Fibroblast of villous mesenchyme (primary cell): Measurements from ENCODE around the gene PSAP. TPM values are rescaled to one million over a fixed set of nuclear protein-coding genes. Genes with fewer than 3 reads are reported as not detected.

ENCODE experiments used
- DNase-seq: peaks from one replicate; pipeline ENCODE4 v3.0.0-alpha.2; 2010; ENCODE audit warnings: low read depth
- H3K4me3 ChIP-seq: 2 replicates; pipeline ENCODE4 v1.5.1; 2011; ENCODE audit warnings: low read depth, mild to moderate bottlenecking, low read length
- CTCF ChIP-seq: IDR thresholded peaks from 2 replicates; pipeline ENCODE4 v1.5.1; 2012; ENCODE audit warnings: low read depth, mild to moderate bottlenecking, low read length; ENCODE audit not compliant: insufficient read depth
- total RNA-seq: library from RNA; depleted of rRNA; stranded (reverse); fragments of >200 nt; gene quantifications from 2 replicates; pipeline ENCODE4 v1.2.3, GENCODE V29; 2012

The PSAP gene
- total RNA-seq, 1 donor = 521 TPM

DNA sequence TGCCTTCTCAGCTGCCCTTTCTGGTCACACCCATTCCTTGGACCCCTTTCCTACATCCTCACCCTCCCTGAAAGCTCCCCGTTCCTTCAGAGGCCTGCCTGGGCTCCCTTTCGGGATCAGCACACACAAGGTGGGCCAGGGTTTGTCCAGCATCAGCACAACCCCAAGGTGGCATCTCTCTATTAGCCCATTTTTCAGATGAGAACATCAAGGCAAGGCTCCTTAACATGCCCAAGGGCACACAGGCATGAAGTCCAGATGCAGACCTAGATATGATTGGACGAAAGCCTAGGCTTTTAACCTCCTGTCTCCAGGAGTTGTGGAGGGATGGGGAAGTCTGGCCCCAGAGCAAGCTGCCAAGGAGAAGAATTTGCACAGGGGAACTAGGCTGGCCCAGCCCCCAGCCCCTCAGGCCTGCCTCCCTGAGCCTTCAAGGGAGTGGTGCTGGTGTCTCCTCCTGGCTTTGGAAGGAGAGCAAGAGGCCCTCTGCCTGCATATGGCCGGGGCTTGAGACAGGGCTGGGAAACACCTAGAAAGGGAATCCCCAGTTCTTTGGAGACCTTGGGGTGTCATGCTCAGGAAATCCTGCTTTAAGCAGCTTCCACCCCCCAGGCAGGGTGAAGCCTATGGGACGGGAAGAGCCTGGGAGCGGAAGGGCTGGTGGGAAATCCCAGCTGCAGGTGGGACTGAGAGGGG is 68.7 kb downstream of the PSAP start:
- no peak for DNase-seq
- TF ChIP-seq CTCF = no peak
- H3K4me3 ChIP-seq = no peak overlapping the region

DNA sequence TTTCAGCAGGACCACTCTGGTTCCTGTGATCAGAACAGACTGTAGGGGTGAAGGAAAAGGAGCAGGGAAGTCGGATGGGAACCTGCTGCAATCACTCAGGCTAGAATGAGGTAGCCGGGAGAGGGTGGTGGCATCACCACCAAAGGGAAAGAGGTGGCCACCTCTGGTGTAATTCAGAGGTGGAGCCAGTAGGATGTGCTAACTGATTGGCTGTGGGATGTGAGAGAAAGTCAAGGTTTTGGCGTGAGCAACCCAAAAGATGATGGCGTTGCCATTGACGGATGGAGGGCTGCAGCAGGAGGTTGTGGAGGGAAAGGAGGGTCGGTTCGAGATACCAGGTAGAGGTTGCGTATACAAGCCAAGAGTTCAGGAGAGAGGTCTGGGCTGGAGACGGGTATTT is 70.3 kb downstream of the PSAP start:
- no peak for TF ChIP-seq CTCF
- no peak for DNase-seq
- H3K4me3 ChIP-seq = no peak overlapping the region

DNA sequence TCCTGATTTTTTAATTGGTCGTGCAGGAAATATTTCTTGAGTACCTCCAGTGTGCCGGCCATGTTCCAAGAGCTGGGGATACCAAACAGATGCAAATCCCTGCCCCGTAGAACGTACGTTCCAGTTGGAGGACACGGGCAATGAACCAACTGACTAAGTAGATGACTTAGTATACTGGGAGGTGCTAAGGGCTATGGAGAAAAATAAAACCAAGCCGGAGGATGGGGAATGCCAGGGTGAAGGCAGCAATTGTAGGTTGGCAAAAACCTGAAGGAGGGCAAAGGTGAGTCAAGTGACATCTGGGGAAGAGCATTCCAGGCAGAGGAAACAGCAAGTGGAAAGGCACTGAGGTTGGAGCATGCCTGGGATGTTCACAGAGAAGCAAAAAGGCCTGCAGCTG is 70.9 kb downstream of the PSAP start:
- no peak for TF ChIP-seq CTCF
- DNase-seq = no peak
- H3K4me3 ChIP-seq = no peak overlapping the region

- no peak for TF ChIP-seq CTCF
- no peak for DNase-seq
- no peak overlapping the region for H3K4me3 ChIP-seq
Measured at GRCh38 chr10:71779641-71780040, 71.4 kb downstream of the PSAP start.

- no peak for DNase-seq
- TF ChIP-seq CTCF = no peak
- no peak overlapping the region for H3K4me3 ChIP-seq
Measured at GRCh38 chr10:71778071-71778825, 72.8 kb downstream of the PSAP start.

- H3K4me3 ChIP-seq = no peak overlapping the region
- TF ChIP-seq CTCF = no peak
- no peak for DNase-seq
Measured at GRCh38 chr10:71777213-71777985, 73.7 kb downstream of the PSAP start.
